ENCODE data around the gene CLDN9. TPM values are rescaled to one million over a fixed set of nuclear protein-coding genes. Genes with fewer than 3 reads are reported as not detected.

The CLDN9 gene
- total RNA-seq, 1 experiment from 2014 or later = 0.07 TPM

DNA sequence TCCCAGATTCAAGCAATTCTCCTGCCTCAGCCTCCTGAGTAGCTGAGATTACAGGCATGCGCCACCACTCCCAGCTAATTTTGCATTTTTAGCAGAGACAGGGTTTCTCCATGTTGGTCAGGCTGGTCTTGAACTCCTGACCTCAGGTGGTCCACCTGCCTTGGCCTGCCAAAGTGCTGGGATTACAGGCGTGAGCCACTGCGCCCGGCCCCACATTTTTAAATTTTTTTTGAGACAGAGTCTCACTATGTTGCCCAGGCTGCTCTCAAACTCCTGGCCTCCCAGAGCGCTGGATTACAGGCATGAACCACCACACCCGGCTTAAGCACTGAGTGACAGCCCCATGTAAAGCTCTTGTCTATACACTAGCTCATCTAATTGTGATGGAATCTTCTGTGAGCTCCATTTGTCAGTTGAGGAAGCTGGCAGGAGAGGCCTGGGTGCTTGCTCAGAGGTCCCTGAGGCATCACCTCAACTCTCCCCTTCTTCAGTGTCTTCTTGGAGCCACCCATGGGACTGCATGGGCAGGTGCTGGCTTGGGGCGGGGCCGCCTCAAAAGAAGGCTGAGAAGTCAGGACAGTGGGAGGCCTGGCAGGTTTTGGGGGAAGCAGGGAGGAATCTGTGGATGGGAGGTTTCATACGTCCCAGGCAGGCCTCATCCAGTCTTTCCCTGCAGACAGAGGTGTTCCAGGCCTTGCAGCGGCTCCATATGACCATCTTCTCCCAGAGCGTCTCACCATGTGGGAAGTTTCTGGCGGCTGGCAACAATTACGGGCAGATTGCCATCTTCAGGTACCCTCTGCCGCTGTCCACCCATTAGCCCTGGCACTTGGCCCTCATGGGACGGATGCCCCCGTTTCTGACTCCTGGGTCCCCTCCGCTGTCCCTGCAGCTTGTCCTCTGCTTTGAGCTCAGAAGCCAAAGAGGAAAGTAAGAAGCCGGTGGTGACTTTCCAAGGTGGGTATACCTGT is 12.6 kb downstream of the CLDN9 start:
- in situ Hi-C loops (cut with HindIII; ENCODE audit: low pct_unique_long_range_greater_than_20kb, low sequenced_read_pairs) = no loop called here
- DNase-seq (ENCODE audit: low read depth) = no peak

GRCh38 chr16:3026003-3026378 is 13.3 kb downstream of the CLDN9 start:
- no peak for DNase-seq (ENCODE audit: low read depth)
- in situ Hi-C loops (cut with HindIII; ENCODE audit: low pct_unique_long_range_greater_than_20kb, low sequenced_read_pairs) = no loop called here

GRCh38 chr16:3026609-3027488 is 14.1 kb downstream of the CLDN9 start:
- DNase-seq (ENCODE audit: low read depth) = no peak
- in situ Hi-C loops (cut with HindIII; ENCODE audit: low pct_unique_long_range_greater_than_20kb, low sequenced_read_pairs) = no loop called here

GRCh38 chr16:3027489-3027795 is 14.7 kb downstream of the CLDN9 start:
- in situ Hi-C loops (cut with HindIII; ENCODE audit: low pct_unique_long_range_greater_than_20kb, low sequenced_read_pairs) = no loop called here
- no peak for DNase-seq (ENCODE audit: low read depth)

- DNase-seq (ENCODE audit: low read depth) = peak; percentile 81
- in situ Hi-C loops (cut with HindIII; ENCODE audit: low pct_unique_long_range_greater_than_20kb, low sequenced_read_pairs) = no loop called here
Observed at GRCh38 chr16:3027983-3028715, 15.4 kb downstream of the CLDN9 start.

- DNase-seq (ENCODE audit: low read depth) = no peak
- in situ Hi-C loops (cut with HindIII; ENCODE audit: low pct_unique_long_range_greater_than_20kb, low sequenced_read_pairs) = no loop called here
Observed at GRCh38 chr16:3028716-3029319, 16.1 kb downstream of the CLDN9 start.

GRCh38 chr16:3029491-3030221 is 16.9 kb downstream of the CLDN9 start:
- in situ Hi-C loops (cut with HindIII; ENCODE audit: low pct_unique_long_range_greater_than_20kb, low sequenced_read_pairs) = no loop called here
- DNase-seq (ENCODE audit: low read depth) = no peak

GRCh38 chr16:3030222-3031212 is 17.8 kb downstream of the CLDN9 start:
- DNase-seq (ENCODE audit: low read depth) = no peak
- in situ Hi-C loops (cut with HindIII; ENCODE audit: low pct_unique_long_range_greater_than_20kb, low sequenced_read_pairs) = no loop called here

DNA sequence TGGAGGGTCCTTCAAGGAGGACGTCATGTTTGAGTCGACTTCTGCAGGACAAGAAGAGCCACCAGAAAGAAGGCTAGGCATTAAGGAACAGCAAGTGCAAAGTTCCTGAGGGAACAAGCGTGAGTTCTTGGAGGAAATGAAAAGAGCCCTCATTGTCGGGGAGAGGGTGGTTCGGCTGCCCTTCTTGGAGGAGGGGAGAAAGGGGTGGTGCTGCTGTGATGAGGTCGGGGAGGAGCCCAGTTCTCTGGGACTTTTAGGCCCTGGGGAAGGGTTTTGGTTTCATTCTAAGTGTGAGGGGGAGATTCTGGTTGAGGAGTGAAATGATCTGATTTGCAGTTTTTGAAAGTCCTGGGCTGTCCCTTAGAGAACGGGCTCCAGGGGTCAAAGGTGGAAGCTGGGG is 19.9 kb downstream of the CLDN9 start:
- in situ Hi-C loops (cut with HindIII; ENCODE audit: low pct_unique_long_range_greater_than_20kb, low sequenced_read_pairs) = no loop called here
- no peak for DNase-seq (ENCODE audit: low read depth)

DNA sequence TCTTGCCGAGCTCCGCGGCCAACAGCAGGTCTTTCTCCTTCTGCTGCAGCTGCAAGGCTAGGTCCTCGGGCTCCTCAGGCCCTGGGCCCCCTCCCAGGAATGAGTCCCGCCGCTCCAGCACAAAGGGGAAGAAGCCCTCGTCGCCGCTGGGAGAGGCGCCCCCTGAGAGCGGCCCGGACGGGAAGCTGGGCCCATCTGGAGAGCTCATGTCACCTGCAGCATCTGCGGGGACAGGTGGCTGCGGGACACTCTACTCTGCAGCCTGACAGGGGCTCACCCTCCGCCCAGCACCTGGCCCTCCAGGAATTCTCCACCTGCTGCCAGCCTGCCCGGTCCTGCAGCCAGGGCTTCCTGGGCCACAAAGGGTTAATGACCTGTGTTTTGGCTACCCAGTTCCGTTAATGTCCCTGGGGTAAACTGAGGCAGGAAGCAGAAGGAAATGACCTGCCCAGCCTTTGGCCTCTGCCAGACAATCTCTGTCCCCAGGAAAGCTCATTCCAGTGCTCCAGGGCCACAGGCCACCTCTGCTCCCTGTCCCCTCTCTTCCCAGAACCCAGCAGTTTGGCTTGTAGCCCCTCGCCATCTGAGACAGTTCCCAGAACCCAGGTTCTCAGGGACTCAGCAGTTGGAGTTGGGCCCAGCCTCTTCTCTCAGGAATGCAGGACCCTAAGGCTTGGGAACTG is 22.7 kb downstream of the CLDN9 start:
- in situ Hi-C loops (cut with HindIII; ENCODE audit: low pct_unique_long_range_greater_than_20kb, low sequenced_read_pairs) = no loop called here
- no peak for DNase-seq (ENCODE audit: low read depth)

- DNase-seq (ENCODE audit: low read depth) = no peak
- in situ Hi-C loops (cut with HindIII; ENCODE audit: low pct_unique_long_range_greater_than_20kb, low sequenced_read_pairs) = no loop called here
Observed at GRCh38 chr16:3035972-3036725, 23.4 kb downstream of the CLDN9 start.

DNA sequence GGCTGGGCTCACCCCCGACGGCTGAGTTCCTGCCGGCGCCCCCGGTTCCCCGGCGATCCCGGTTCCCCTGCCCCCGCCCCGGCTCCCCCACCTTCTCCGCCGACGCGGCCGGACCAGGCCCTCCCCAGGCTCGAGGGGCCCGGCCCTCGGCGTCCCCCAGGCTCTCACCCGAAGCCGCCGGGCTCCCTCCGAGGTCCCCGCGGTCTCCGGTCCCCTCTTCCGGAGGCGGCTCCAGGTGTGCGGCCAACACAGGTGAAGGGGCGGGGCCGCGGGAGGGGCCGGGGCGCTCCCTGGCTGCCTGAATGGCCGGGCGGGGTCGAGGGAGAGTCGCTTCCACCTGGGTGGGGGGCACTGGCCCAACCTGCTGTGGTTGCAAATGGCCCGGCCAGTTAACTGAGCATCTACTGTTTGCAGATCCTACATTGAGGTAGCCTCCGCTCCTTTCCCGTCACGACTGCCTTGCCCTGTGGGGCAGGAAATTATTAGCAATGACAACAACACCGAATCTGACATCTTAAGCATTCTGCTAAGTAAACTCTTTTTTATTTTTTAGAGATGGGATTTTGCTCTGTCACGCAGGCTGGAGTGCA is 24.1 kb downstream of the CLDN9 start, which contains the start of gene BICDL2:
BICDL2 (minus strand) TSS at position 219 of the 590 bp plus-strand sequence. CDS start 1,448 bp downstream, outside the sequence.
- in situ Hi-C loops (cut with HindIII; ENCODE audit: low pct_unique_long_range_greater_than_20kb, low sequenced_read_pairs) = no loop called here
- DNase-seq (ENCODE audit: low read depth) = no peak

GRCh38 chr16:3038256-3038655 is 25.5 kb downstream of the CLDN9 start:
- no peak for DNase-seq (ENCODE audit: low read depth)
- in situ Hi-C loops (cut with HindIII; ENCODE audit: low pct_unique_long_range_greater_than_20kb, low sequenced_read_pairs) = no loop called here

- in situ Hi-C loops (cut with HindIII; ENCODE audit: low pct_unique_long_range_greater_than_20kb, low sequenced_read_pairs) = no loop called here
- no peak for DNase-seq (ENCODE audit: low read depth)
Observed at GRCh38 chr16:3038896-3039295, 26.2 kb downstream of the CLDN9 start.

DNA sequence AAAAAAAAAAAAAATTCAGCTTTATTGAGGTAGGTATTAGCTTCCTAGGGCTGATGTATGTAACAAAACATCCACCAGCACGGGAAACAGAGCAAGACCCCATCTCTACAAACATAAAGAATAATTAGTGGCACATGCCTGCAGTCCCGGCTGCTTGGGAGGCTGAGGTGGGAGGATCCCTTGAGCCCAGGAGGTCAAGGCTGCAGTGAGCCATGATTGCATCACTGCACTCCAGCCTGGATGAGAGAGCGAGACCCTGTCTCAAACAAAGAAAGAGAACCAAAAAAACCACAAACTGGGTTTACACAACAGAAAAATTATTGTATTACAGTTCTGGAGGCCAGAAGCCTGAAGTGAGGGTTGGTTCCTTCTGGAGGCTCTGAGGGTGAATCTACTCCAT is 29.7 kb downstream of the CLDN9 start:
- no peak for DNase-seq (ENCODE audit: low read depth)
- in situ Hi-C loops (cut with HindIII; ENCODE audit: low pct_unique_long_range_greater_than_20kb, low sequenced_read_pairs) = no loop called here

Data from Caki2 (cell line).